HEK293 (cell line): Measurements from ENCODE around the gene C1orf174.

Source experiments
- BCL11B ChIP-seq: fragments of 450-650 bp; formaldehyde crosslinking; IDR thresholded peaks from 2 replicates; pipeline ENCODE4 v1.5.1; 2016; ENCODE audit warnings: low read depth, missing biosample characterization, missing genetic modification characterization
- GLIS2 ChIP-seq: fragments of 450-650 bp; formaldehyde crosslinking; IDR thresholded peaks from 2 replicates; pipeline ENCODE4 v1.5.1; 2016; ENCODE audit warnings: missing biosample characterization, missing genetic modification characterization
- KLF9 ChIP-seq: fragments of 450-650 bp; formaldehyde crosslinking; IDR thresholded peaks from 2 replicates; pipeline ENCODE4 v1.5.1; 2016; ENCODE audit warnings: missing biosample characterization, missing genetic modification characterization, low read depth
- MZF1 ChIP-seq: fragments of 450-650 bp; formaldehyde crosslinking; IDR thresholded peaks from 2 replicates; pipeline ENCODE4 v1.5.1; 2017; ENCODE audit warnings: missing biosample characterization, missing genetic modification characterization, borderline replicate concordance
- OVOL3 ChIP-seq: fragments of 450-650 bp; formaldehyde crosslinking; IDR thresholded peaks from 2 replicates; pipeline ENCODE4 v1.5.1; 2016; ENCODE audit warnings: missing biosample characterization, missing genetic modification characterization
- PRDM2 ChIP-seq: fragments of 450-650 bp; formaldehyde crosslinking; IDR thresholded peaks from 2 replicates; pipeline ENCODE4 v1.5.1; 2016; ENCODE audit warnings: missing biosample characterization, missing genetic modification characterization, borderline replicate concordance
- REPIN1 ChIP-seq: fragments of 450-650 bp; formaldehyde crosslinking; IDR thresholded peaks from 2 replicates; pipeline ENCODE4 v1.5.1; 2017; ENCODE audit warnings: missing biosample characterization, missing genetic modification characterization, low read depth
- SALL2 ChIP-seq: fragments of 450-650 bp; formaldehyde crosslinking; IDR thresholded peaks from 2 replicates; pipeline ENCODE4 v1.5.0; 2017; ENCODE audit warnings: missing biosample characterization, mild to moderate bottlenecking, missing genetic modification characterization, borderline replicate concordance
- SP2 ChIP-seq: fragments of 450-650 bp; formaldehyde crosslinking; IDR thresholded peaks from 2 replicates; pipeline ENCODE4 v1.5.1; 2016; ENCODE audit warnings: missing biosample characterization, missing genetic modification characterization
- TSHZ1 ChIP-seq: fragments of 450-650 bp; formaldehyde crosslinking; IDR thresholded peaks from 2 replicates; pipeline ENCODE4 v1.5.1; 2016; ENCODE audit warnings: missing biosample characterization, missing genetic modification characterization, borderline replicate concordance
- ZBTB1 ChIP-seq: fragments of 450-650 bp; formaldehyde crosslinking; IDR thresholded peaks from 2 replicates; pipeline ENCODE4 v1.5.1; 2016; ENCODE audit warnings: missing biosample characterization, missing genetic modification characterization
- ZBTB7A ChIP-seq: fragments of 450-650 bp; formaldehyde crosslinking; IDR thresholded peaks from 2 replicates; pipeline ENCODE4 v1.5.1; 2016; ENCODE audit warnings: low read depth, missing biosample characterization, missing genetic modification characterization
- ZFP41 ChIP-seq: fragments of 450-650 bp; formaldehyde crosslinking; IDR thresholded peaks from 2 replicates; pipeline ENCODE4 v1.5.1; 2016; ENCODE audit warnings: missing biosample characterization, missing genetic modification characterization, borderline replicate concordance
- ZNF121 ChIP-seq: fragments of 450-650 bp; formaldehyde crosslinking; IDR thresholded peaks from 2 replicates; pipeline ENCODE4 v1.5.1; 2016; ENCODE audit warnings: missing biosample characterization, missing genetic modification characterization
- ZNF175 ChIP-seq: fragments of 450-650 bp; formaldehyde crosslinking; IDR thresholded peaks from 2 replicates; pipeline ENCODE4 v1.5.1; 2016; ENCODE audit warnings: missing biosample characterization, missing genetic modification characterization
- ZNF335 ChIP-seq: fragments of 450-650 bp; formaldehyde crosslinking; conservative IDR thresholded peaks from 2 replicates; pipeline ENCODE4 v1.5.1; 2016; ENCODE audit warnings: missing biosample characterization, missing genetic modification characterization
- ZNF391 ChIP-seq: fragments of 450-650 bp; formaldehyde crosslinking; IDR thresholded peaks from 2 replicates; pipeline ENCODE4 v1.5.1; 2016; ENCODE audit warnings: low read depth, missing biosample characterization, missing genetic modification characterization, borderline replicate concordance
- ZNF501 ChIP-seq: fragments of 450-650 bp; formaldehyde crosslinking; IDR thresholded peaks from 2 replicates; pipeline ENCODE4 v1.5.1; 2016; ENCODE audit warnings: missing biosample characterization, missing genetic modification characterization
- ZNF561 ChIP-seq: fragments of 450-650 bp; IDR thresholded peaks from 2 replicates; pipeline ENCODE4 v1.5.1; 2018; ENCODE audit warnings: missing biosample characterization, missing genetic modification characterization, borderline replicate concordance
- ZNF639 ChIP-seq: fragments of 450-650 bp; formaldehyde crosslinking; IDR thresholded peaks from 2 replicates; pipeline ENCODE4 v1.5.1; 2016; ENCODE audit warnings: missing biosample characterization, missing genetic modification characterization
- ZNF677 ChIP-seq: fragments of 450-650 bp; IDR thresholded peaks from 2 replicates; pipeline ENCODE4 v1.5.0; 2018; ENCODE audit warnings: missing biosample characterization, mild to moderate bottlenecking, missing genetic modification characterization, moderate library complexity
- ZNF692 ChIP-seq: fragments of 450-650 bp; formaldehyde crosslinking; IDR thresholded peaks from 2 replicates; pipeline ENCODE4 v1.5.1; 2016; ENCODE audit warnings: missing biosample characterization, missing genetic modification characterization
- ZNF792 ChIP-seq: fragments of 450-650 bp; formaldehyde crosslinking; IDR thresholded peaks from 2 replicates; pipeline ENCODE4 v1.5.1; 2016; ENCODE audit warnings: missing biosample characterization, missing genetic modification characterization
- ZSCAN16 ChIP-seq: fragments of 450-650 bp; formaldehyde crosslinking; IDR thresholded peaks from 2 replicates; pipeline ENCODE4 v1.5.1; 2016; ENCODE audit warnings: missing biosample characterization, missing genetic modification characterization
- ZSCAN18 ChIP-seq: fragments of 450-650 bp; formaldehyde crosslinking; IDR thresholded peaks from 2 replicates; pipeline ENCODE4 v1.5.1; 2016; ENCODE audit warnings: missing biosample characterization, missing genetic modification characterization
- ZXDB ChIP-seq: fragments of 450-650 bp; formaldehyde crosslinking; IDR thresholded peaks from 2 replicates; pipeline ENCODE4 v1.5.1; 2016; ENCODE audit warnings: missing biosample characterization, missing genetic modification characterization

Gene C1orf174

GRCh38 chr1:3900969-3901529 lies 977 bp upstream of the C1orf174 start (continued):
- TF ChIP-seq ZNF561 (tag by site-specific recombination) (peak; percentile 40; the same call in 1 of the 2 replicates), ZNF121 (peak; percentile 51; the same call in 1 of the 2 replicates), ZNF335 (tag by site-specific recombination) (peak; percentile 99), ZNF175 (tag by site-specific recombination) (no peak), OVOL3 (peak; percentile 89), ZNF677 (tag by site-specific recombination) (0 out of 2 replicates have a peak, but pooled peaks have one; percentile 28), SP2 (tag by site-specific recombination) (peak; percentile 83), ZBTB7A (tag by site-specific recombination) (no peak), KLF9 (tag by site-specific recombination) (peak; percentile 99), ZBTB1 (tag by site-specific recombination) (0 out of 2 replicates have a peak, but pooled peaks have one; percentile 83), ZXDB (tag by site-specific recombination) (peak; percentile 55), GLIS2 (tag by site-specific recombination) (peak; percentile 98), ZSCAN18 (tag by site-specific recombination) (peak; percentile 36; the same call in 1 of the 2 replicates), SALL2 (tag by site-specific recombination) (no peak), ZNF692 (peak; percentile 69), ZSCAN16 (tag by site-specific recombination) (0 out of 2 replicates have a peak, but pooled peaks have one; percentile 18), ZNF792 (tag by site-specific recombination) (peak; percentile 58; the same call in 1 of the 2 replicates), REPIN1 (0 out of 2 replicates have a peak, but pooled peaks have one; percentile 73), PRDM2 (tag by site-specific recombination) (no peak), TSHZ1 (tag by site-specific recombination) (peak; percentile 40; the same call in 1 of the 2 replicates), ZNF391 (peak; percentile 26; the same call in 1 of the 2 replicates), MZF1 (tag by site-specific recombination) (no peak), ZNF639 (tag by site-specific recombination) (no peak; the same call in 1 of the 2 replicates), ZFP41 (tag by site-specific recombination) (no peak), ZNF501 (peak; percentile 24; the same call in 1 of the 2 replicates), BCL11B (tag by site-specific recombination) (peak; percentile 25; the same call in 1 of the 2 replicates)
